ENCODE results near the gene IRF2. TPM values are rescaled to one million over a fixed set of nuclear protein-coding genes. Genes with fewer than 3 reads are reported as not detected.

IRF2 gene
- polyA plus RNA-seq, 1 donor (not counting 4 experiments of a cell fraction or from before 2014, with no cell fraction given) = 23.8 TPM

DNA sequence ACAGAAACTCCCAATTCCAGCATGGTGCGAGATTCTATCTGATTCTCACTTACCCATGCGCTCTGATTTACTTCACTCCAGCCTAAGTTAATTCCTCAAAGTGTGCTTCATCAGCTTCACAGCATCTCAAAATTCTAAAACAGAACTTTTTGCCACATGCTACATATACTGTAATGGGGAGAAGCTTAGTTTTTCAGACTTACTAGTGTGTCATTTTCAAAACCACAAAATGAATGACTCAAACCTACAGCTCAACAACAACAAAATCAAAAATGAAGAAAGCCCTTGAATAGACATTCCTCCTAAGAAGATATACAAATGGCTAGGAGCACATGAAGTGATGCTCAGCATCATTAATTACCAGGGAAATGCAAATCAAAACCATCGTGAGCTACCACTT, 14.9 kb downstream of the IRF2 start:
- TF ChIP-seq, protein P1, sequence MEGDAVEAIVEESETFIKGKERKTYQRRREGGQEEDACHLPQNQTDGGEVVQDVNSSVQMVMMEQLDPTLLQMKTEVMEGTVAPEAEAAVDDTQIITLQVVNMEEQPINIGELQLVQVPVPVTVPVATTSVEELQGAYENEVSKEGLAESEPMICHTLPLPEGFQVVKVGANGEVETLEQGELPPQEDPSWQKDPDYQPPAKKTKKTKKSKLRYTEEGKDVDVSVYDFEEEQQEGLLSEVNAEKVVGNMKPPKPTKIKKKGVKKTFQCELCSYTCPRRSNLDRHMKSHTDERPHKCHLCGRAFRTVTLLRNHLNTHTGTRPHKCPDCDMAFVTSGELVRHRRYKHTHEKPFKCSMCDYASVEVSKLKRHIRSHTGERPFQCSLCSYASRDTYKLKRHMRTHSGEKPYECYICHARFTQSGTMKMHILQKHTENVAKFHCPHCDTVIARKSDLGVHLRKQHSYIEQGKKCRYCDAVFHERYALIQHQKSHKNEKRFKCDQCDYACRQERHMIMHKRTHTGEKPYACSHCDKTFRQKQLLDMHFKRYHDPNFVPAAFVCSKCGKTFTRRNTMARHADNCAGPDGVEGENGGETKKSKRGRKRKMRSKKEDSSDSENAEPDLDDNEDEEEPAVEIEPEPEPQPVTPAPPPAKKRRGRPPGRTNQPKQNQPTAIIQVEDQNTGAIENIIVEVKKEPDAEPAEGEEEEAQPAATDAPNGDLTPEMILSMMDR (optimal IDR thresholded peaks at IDR 0.05 in 1 of 3, IDR thresholded peaks at IDR 0.05 in 1 of 3, conservative IDR thresholded peaks at IDR 0.05 in 1 of 3; ENCODE audit: extremely low read depth in 1 of 3, insufficient read depth in 2 of 3, low read length in 3 of 3) = no peak
- TF ChIP-seq EZH2 (IDR thresholded peaks at IDR 0.05; ENCODE audit: low read length) = no peak
- FAIRE-seq = no peak
- H3K9me3 ChIP-seq (ENCODE audit: control insufficient read depth, low read depth, low read length) = no peaks in the 10 kb centered on the region
- no peak overlapping the region for H3K4me2 ChIP-seq (ENCODE audit: control insufficient read depth, extremely low read depth, insufficient read depth, low read depth, low read length)
- H3K4me3 ChIP-seq (ENCODE audit: control insufficient read depth in 2 of 3, extremely low read depth in 1 of 3, insufficient read depth in 2 of 3, low read depth in 1 of 3, low read length in 3 of 3) = no peak overlapping the region
- H4K20me1 ChIP-seq (ENCODE audit: control insufficient read depth, extremely low read depth, insufficient read depth, low read length) = no peaks in the 10 kb centered on the region
- no peak overlapping the region for H3K9ac ChIP-seq (ENCODE audit: control insufficient read depth, extremely low read depth, insufficient read depth, low read length)
- no peak overlapping the region for H2AFZ ChIP-seq (ENCODE audit: control insufficient read depth, low read length)
- dilution Hi-C loops (cut with MboI; ENCODE audit: extremely low pct_ligation_motif_present, low sequenced_read_pairs) = no loop called here
- no peaks in the 10 kb centered on the region for H3K27me3 ChIP-seq (ENCODE audit: control insufficient read depth, extremely low read depth, insufficient read depth, low read length)
- H3K4me1 ChIP-seq (ENCODE audit: control insufficient read depth, extremely low read depth, insufficient read depth, low read length) = peaks cover 10% of the 10 kb centered on the region
- no peaks in the 10 kb centered on the region for H3K9me1 ChIP-seq (ENCODE audit: control insufficient read depth, extremely low read depth, insufficient read depth, low read length)
- H3K36me3 ChIP-seq (ENCODE audit: control insufficient read depth in 2 of 2, extremely low read depth in 1 of 2, insufficient read depth in 2 of 2, low read length in 2 of 2) = no peaks in the 10 kb centered on the region
- H3K27ac ChIP-seq (ENCODE audit: control insufficient read depth, insufficient read depth, low read length) = no peak overlapping the region
- no peak for DNase-seq (ENCODE audit: low read depth, low spot score)
- H3K79me2 ChIP-seq (ENCODE audit: control insufficient read depth, insufficient read depth, low read length) = peaks cover 53% of the 10 kb centered on the region

DNA sequence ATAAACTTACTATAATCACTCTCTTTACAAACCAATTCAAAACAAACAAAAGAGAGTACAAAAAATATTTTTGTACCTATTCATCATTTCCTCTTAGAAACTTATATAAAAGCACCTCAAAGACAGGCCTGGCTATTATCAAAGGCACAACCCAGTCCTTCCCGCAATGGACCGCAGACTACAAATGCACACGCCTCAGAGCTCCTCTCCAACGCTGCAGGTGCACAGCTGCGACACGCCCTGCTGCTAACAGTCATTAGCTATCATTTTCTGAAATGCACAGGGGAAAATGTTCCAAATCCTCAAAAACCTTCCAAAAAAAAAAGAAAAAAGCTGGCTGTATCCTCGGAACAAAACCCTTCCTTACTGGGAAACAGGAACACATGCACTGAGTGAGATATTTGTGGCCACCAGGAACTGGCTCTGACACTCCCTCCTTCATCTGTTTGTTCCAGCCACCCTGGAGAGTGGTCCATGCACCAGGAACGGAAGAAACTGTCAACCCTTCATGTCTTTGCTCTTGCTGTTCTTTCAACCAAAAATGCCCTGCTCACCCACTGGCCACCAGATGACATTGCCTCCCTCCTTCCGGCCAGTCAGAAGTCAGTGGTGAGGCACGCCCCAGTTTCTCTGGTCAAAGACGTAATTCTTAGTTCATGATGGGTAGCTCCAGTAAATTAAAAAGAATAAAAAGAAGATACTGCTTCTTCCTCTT, 16.7 kb downstream of the IRF2 start:
- H3K4me3 ChIP-seq (ENCODE audit: control insufficient read depth in 2 of 3, extremely low read depth in 1 of 3, insufficient read depth in 2 of 3, low read depth in 1 of 3, low read length in 3 of 3) = no peak overlapping the region
- FAIRE-seq (no peak), DNase-seq (ENCODE audit: low read depth, low spot score) (no peak)
- no peak overlapping the region for H3K27ac ChIP-seq (ENCODE audit: control insufficient read depth, insufficient read depth, low read length)
- peaks cover 48% of the 10 kb centered on the region for H3K79me2 ChIP-seq (ENCODE audit: control insufficient read depth, insufficient read depth, low read length)
- no peak overlapping the region for H3K9ac ChIP-seq (ENCODE audit: control insufficient read depth, extremely low read depth, insufficient read depth, low read length)
- H3K9me1 ChIP-seq (ENCODE audit: control insufficient read depth, extremely low read depth, insufficient read depth, low read length) = no peaks in the 10 kb centered on the region
- TF ChIP-seq EZH2 (IDR thresholded peaks at IDR 0.05; ENCODE audit: low read length) = no peak
- dilution Hi-C loops (cut with MboI; ENCODE audit: extremely low pct_ligation_motif_present, low sequenced_read_pairs) = no loop called here
- no peaks in the 10 kb centered on the region for H3K9me3 ChIP-seq (ENCODE audit: control insufficient read depth, low read depth, low read length)
- no peaks in the 10 kb centered on the region for H4K20me1 ChIP-seq (ENCODE audit: control insufficient read depth, extremely low read depth, insufficient read depth, low read length)
- H3K36me3 ChIP-seq (ENCODE audit: control insufficient read depth in 2 of 2, extremely low read depth in 1 of 2, insufficient read depth in 2 of 2, low read length in 2 of 2) = no peaks in the 10 kb centered on the region
- no peak overlapping the region for H2AFZ ChIP-seq (ENCODE audit: control insufficient read depth, low read length)
- H3K27me3 ChIP-seq (ENCODE audit: control insufficient read depth, extremely low read depth, insufficient read depth, low read length) = no peaks in the 10 kb centered on the region
- H3K4me1 ChIP-seq (ENCODE audit: control insufficient read depth, extremely low read depth, insufficient read depth, low read length) = peaks cover 18% of the 10 kb centered on the region
- no peak overlapping the region for H3K4me2 ChIP-seq (ENCODE audit: control insufficient read depth, extremely low read depth, insufficient read depth, low read depth, low read length)

DNA sequence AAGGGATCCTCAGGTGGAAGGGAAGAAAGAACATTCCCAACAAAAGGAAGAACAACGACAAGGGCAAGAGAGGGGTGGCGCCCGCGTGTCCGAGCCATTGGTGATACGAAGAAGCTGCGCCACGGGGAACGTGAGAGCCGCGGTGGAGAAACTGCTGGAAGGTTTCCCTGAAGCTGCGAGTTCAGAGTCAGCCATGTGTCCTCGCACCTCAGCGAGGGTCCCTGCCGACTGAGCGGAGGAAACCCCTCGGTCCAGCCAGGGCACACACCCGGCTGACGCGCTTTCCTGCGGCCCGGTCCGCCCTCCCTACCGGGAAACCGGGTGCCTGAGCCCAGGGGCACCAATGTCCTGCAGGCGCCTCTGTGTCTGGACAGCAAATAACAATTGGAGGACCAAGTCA, 18.0 kb downstream of the IRF2 start:
- Histone ChIP-seq H3K79me2 (ENCODE audit: control insufficient read depth, insufficient read depth, low read length) (peaks cover 54% of the 10 kb centered on the region), H3K4me1 (ENCODE audit: control insufficient read depth, extremely low read depth, insufficient read depth, low read length) (peaks cover 18% of the 10 kb centered on the region)
- dilution Hi-C loops (cut with MboI; ENCODE audit: extremely low pct_ligation_motif_present, low sequenced_read_pairs) = no loop called here

More for the DNA sequence above, 18.0 kb downstream of the IRF2 start:
- Histone ChIP-seq H3K27ac (ENCODE audit: control insufficient read depth, insufficient read depth, low read length) (no peak overlapping the region), H3K36me3 (ENCODE audit: control insufficient read depth in 2 of 2, extremely low read depth in 1 of 2, insufficient read depth in 2 of 2, low read length in 2 of 2) (peaks cover 0 to 1% of the 10 kb centered on the region in 2 experiments), H3K9me3 (ENCODE audit: control insufficient read depth, low read depth, low read length) (no peaks in the 10 kb centered on the region), H3K9me1 (ENCODE audit: control insufficient read depth, extremely low read depth, insufficient read depth, low read length) (no peaks in the 10 kb centered on the region), H2AFZ (ENCODE audit: control insufficient read depth, low read length) (no peak overlapping the region), H4K20me1 (ENCODE audit: control insufficient read depth, extremely low read depth, insufficient read depth, low read length) (no peaks in the 10 kb centered on the region), H3K4me3 (ENCODE audit: control insufficient read depth in 2 of 3, extremely low read depth in 1 of 3, insufficient read depth in 2 of 3, low read depth in 1 of 3, low read length in 3 of 3) (no peak overlapping the region), H3K4me2 (ENCODE audit: control insufficient read depth, extremely low read depth, insufficient read depth, low read depth, low read length) (no peak overlapping the region), H3K27me3 (ENCODE audit: control insufficient read depth, extremely low read depth, insufficient read depth, low read length) (no peaks in the 10 kb centered on the region), H3K9ac (ENCODE audit: control insufficient read depth, extremely low read depth, insufficient read depth, low read length) (no peak overlapping the region)
- TF ChIP-seq EZH2 (IDR thresholded peaks at IDR 0.05; ENCODE audit: low read length) = no peak
- TF ChIP-seq, protein P1 (optimal IDR thresholded peaks at IDR 0.05 in 1 of 3, IDR thresholded peaks at IDR 0.05 in 1 of 3, conservative IDR thresholded peaks at IDR 0.05 in 1 of 3; ENCODE audit: extremely low read depth in 1 of 3, insufficient read depth in 2 of 3, low read length in 3 of 3) = no peak
- DNase-seq (ENCODE audit: low read depth, low spot score) (no peak), FAIRE-seq (no peak)
